GM10266 (cell line): ENCODE results near the gene BRD1.

Experiments used
- DNase-seq: peaks from one replicate; pipeline ENCODE4 v3.0.0; 2012; ENCODE audit errors: extremely low spot score
- TF ChIP-seq, protein P1 (sequence below): IDR thresholded peaks from 2 replicates; pipeline ENCODE4 v1.5.1; 2012; ENCODE audit warnings: mild to moderate bottlenecking, low read depth; ENCODE audit not compliant: control insufficient read depth, insufficient read depth; ENCODE audit errors: missing control alignments

Gene BRD1

DNA sequence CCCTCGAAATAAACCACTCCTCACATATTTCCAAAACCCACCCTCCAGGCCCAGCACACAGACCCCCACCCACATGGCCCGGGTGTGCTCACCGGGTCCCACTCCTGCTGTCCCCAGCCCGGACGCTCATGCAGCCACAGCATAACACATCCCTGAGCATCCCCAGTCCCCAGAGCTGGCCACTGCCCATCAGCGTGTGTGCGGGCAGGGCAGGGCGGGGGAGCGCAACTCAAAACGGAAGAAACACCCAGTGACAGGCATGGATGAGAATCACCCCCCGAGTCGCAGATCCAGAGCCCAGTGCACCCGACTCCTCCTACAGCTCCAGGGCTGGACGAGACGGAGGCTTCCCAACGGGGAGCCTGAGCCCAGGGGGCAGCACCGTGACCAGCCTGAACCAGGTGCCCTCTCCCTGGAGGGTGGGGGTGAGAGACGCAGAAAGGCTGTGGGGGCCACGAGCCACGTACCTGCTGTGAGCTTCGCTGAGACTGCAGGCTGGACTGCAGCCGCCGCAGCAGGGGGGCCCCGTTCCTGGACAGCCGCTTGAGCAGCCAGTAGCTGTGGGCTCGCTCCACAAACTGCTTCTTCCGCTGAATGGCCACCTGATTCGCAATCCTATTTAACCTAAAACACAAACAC, 23.8 kb downstream of the BRD1 start:
- DNase-seq: no peak

DNA sequence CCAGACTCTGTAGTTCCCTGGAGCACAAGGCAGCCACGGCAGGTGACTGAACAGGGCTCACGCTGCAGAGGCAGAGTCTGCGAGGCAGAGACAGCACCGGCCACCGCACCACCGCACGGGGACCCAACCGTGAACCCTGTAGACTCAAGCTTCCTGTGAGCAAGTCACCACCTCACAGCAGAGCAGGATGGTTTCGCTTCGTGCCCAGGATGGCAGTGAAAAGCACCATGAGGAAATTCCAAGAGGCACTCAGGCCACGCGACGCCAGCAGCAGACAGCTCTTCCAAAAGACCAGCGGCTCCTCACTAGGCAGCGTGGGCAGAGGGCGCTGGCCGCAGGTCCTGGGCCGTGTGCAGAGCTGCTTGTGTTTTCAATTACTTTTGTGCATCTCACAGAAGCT, 24.5 kb downstream of the BRD1 start:
- TF ChIP-seq, protein P1, sequence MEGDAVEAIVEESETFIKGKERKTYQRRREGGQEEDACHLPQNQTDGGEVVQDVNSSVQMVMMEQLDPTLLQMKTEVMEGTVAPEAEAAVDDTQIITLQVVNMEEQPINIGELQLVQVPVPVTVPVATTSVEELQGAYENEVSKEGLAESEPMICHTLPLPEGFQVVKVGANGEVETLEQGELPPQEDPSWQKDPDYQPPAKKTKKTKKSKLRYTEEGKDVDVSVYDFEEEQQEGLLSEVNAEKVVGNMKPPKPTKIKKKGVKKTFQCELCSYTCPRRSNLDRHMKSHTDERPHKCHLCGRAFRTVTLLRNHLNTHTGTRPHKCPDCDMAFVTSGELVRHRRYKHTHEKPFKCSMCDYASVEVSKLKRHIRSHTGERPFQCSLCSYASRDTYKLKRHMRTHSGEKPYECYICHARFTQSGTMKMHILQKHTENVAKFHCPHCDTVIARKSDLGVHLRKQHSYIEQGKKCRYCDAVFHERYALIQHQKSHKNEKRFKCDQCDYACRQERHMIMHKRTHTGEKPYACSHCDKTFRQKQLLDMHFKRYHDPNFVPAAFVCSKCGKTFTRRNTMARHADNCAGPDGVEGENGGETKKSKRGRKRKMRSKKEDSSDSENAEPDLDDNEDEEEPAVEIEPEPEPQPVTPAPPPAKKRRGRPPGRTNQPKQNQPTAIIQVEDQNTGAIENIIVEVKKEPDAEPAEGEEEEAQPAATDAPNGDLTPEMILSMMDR: no peak

More for the DNA sequence above, 23.8 kb downstream of the BRD1 start:
- TF ChIP-seq, protein P1: no peak

GRCh38 chr22:49801391-49802060, 26.1 kb downstream of the BRD1 start:
- DNase-seq: no peak
- TF ChIP-seq, protein P1: no peak

More for the DNA sequence above, 24.5 kb downstream of the BRD1 start:
- no peak for DNase-seq

GRCh38 chr22:49800408-49801238, 27.1 kb downstream of the BRD1 start:
- DNase-seq: no peak
- TF ChIP-seq, protein P1: no peak

- TF ChIP-seq, protein P1: no peak
- no peak for DNase-seq
These were observed 28.1 kb downstream of the BRD1 start for GRCh38 chr22:49799431-49800075.

DNA sequence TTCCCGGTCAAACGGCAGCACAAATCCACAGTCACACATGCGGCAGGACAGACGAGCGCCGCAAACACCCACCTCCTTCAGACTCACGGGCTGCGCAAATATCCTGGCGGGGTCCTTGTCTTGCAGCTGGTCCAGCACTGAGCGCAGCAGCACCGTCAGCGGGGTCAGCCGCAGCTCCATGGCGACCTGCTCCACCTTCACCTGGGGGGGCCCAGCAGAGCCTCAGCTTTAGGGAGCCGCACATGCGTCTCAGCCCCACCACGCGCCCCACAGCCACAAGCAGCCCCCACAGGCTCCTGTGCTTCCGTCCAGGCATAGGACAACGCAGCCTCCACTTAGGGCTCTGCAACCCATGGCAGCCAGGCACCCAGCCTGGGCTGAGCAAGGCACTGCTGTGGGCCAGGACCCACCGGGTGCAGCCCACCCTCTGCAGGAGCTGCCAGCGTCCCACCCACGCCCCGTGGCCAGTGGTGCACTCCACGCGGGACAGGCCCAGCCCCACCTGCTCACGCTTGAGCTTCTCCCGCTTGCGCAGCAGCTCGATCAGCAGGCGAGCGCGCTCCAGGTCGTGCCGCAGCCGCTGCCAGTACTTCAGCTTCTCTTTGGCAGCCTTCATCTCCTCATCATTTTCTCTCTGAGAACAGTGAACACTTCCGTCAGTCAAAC, 29.1 kb downstream of the BRD1 start:
- no peak for DNase-seq
- TF ChIP-seq, protein P1: no peak
